Measurements from ENCODE around the gene KISS1R. TPM values are rescaled to one million over a fixed set of nuclear protein-coding genes. Genes with fewer than 3 reads are reported as not detected.
"Not testable (repeated sequence)": the region's sequence is repeated elsewhere in the genome, so short reads cannot be mapped to it uniquely, and the experiment has no call there.

The KISS1R gene
- total RNA-seq, 1 donor from 2014 or later = 0.92 TPM

GRCh38 chr19:953445-954271 lies 36.5 kb downstream of the KISS1R start:
- no peak overlapping the region for H3K4me3 ChIP-seq (ENCODE audit: low read depth, low read length)
- no peak for TF ChIP-seq CTCF (conservative IDR thresholded peaks at IDR 0.05; ENCODE audit: low read depth, low read length)
- DNase-seq (ENCODE audit: low read depth) = no peak

- no peak for TF ChIP-seq CTCF (conservative IDR thresholded peaks at IDR 0.05; ENCODE audit: low read depth, low read length)
- DNase-seq (ENCODE audit: low read depth) = no peak
- no peak overlapping the region for H3K4me3 ChIP-seq (ENCODE audit: low read depth, low read length)
Observed at GRCh38 chr19:954272-954671, 37.1 kb downstream of the KISS1R start.

GRCh38 chr19:954672-955494 lies 37.8 kb downstream of the KISS1R start:
- no peak for TF ChIP-seq CTCF (conservative IDR thresholded peaks at IDR 0.05; ENCODE audit: low read depth, low read length)
- H3K4me3 ChIP-seq (ENCODE audit: low read depth, low read length) = no peak overlapping the region
- DNase-seq (ENCODE audit: low read depth) = no peak

- TF ChIP-seq CTCF (conservative IDR thresholded peaks at IDR 0.05; ENCODE audit: low read depth, low read length) = no peak
- DNase-seq (ENCODE audit: low read depth) = no peak
- no peak overlapping the region for H3K4me3 ChIP-seq (ENCODE audit: low read depth, low read length)
Observed at GRCh38 chr19:955803-956765, 39.0 kb downstream of the KISS1R start.

GRCh38 chr19:956766-957440 lies 39.8 kb downstream of the KISS1R start:
- no peak for DNase-seq (ENCODE audit: low read depth)
- H3K4me3 ChIP-seq (ENCODE audit: low read depth, low read length) = no peak overlapping the region
- no peak for TF ChIP-seq CTCF (conservative IDR thresholded peaks at IDR 0.05; ENCODE audit: low read depth, low read length)

GRCh38 chr19:957578-957977 lies 40.4 kb downstream of the KISS1R start:
- not testable (repeated sequence) for DNase-seq (ENCODE audit: low read depth); H3K4me3 ChIP-seq (ENCODE audit: low read depth, low read length)
